SK-N-SH treated with all-trans-retinoic acid at 6 μM for 48 hours (cell line): ENCODE measurements around the gene LRRN1.

Experiments used
- ATAC-seq: fragments of 200-7000 bp; cut with Tn5 transposase; 3 replicates; pipeline ENCODE4 v1.9.1; 2020; ENCODE audit warnings: mild to moderate bottlenecking, moderate library complexity
- BACH2 ChIP-seq: fragments of 250-450 bp; sonication (Bioruptor Pico); IDR thresholded peaks from 2 replicates; pipeline ENCODE4 v1.9.0; 2021; ENCODE audit warnings: mild to moderate bottlenecking, borderline replicate concordance
- CREB5 ChIP-seq: fragments of 250-450 bp; sonication (Bioruptor Pico); IDR thresholded peaks from 2 replicates; pipeline ENCODE4 v1.5.1; 2020; ENCODE audit warnings: low read depth, mild to moderate bottlenecking, moderate library complexity
- CSRNP3 ChIP-seq: fragments of 250-450 bp; sonication (Bioruptor Pico); IDR thresholded peaks from 2 replicates; pipeline ENCODE4 v1.5.1; 2021; ENCODE audit warnings: mild to moderate bottlenecking, moderate library complexity
- ESRRG ChIP-seq: fragments of 250-450 bp; sonication (Bioruptor Pico); IDR thresholded peaks from 2 replicates; pipeline ENCODE4 v1.6.1; 2021; ENCODE audit warnings: mild to moderate bottlenecking
- GLIS3 ChIP-seq: fragments of 250-450 bp; sonication (Bioruptor Pico); IDR thresholded peaks from 2 replicates; pipeline ENCODE4 v1.5.0; 2020; ENCODE audit warnings: mild to moderate bottlenecking, moderate library complexity
- PATZ1 ChIP-seq: fragments of 250-450 bp; sonication (Bioruptor Pico); IDR thresholded peaks from 2 replicates; pipeline ENCODE4 v1.8.0; 2020; ENCODE audit warnings: mild to moderate bottlenecking, moderate library complexity, borderline replicate concordance
- RARB ChIP-seq: fragments of 250-450 bp; sonication (Bioruptor Pico); IDR thresholded peaks from 2 replicates; pipeline ENCODE4 v1.8.0; 2021; ENCODE audit warnings: mild to moderate bottlenecking, moderate library complexity
- SNAI2 ChIP-seq: fragments of 250-450 bp; sonication (Bioruptor Pico); IDR thresholded peaks from 2 replicates; pipeline ENCODE4 v1.5.0; 2020; ENCODE audit warnings: mild to moderate bottlenecking, moderate library complexity
- TCF4 ChIP-seq: fragments of 250-450 bp; sonication (Bioruptor Pico); IDR thresholded peaks from 2 replicates; pipeline ENCODE4 v1.8.0; 2021; ENCODE audit warnings: mild to moderate bottlenecking, moderate library complexity, borderline replicate concordance
- TSHZ2 ChIP-seq: fragments of 250-450 bp; sonication (Bioruptor Pico); IDR thresholded peaks from 2 replicates; pipeline ENCODE4 v1.5.0; 2020; ENCODE audit warnings: mild to moderate bottlenecking, moderate library complexity
- ZC3H10 ChIP-seq: fragments of 250-450 bp; sonication (Bioruptor Pico); IDR thresholded peaks from 2 replicates; pipeline ENCODE4 v1.5.1; 2021; ENCODE audit warnings: mild to moderate bottlenecking, moderate library complexity
- ZFP3 ChIP-seq: fragments of 250-450 bp; sonication (Bioruptor Pico); IDR thresholded peaks from 2 replicates; pipeline ENCODE4 v1.5.0; 2020; ENCODE audit warnings: mild to moderate bottlenecking, moderate library complexity
- ZFP30 ChIP-seq: fragments of 450-650 bp; formaldehyde crosslinking; IDR thresholded peaks from 2 replicates; pipeline ENCODE4 v1.5.0; 2022; ENCODE audit warnings: mild to moderate bottlenecking, moderate library complexity
- ZNF8 ChIP-seq: fragments of 450-650 bp; formaldehyde crosslinking; IDR thresholded peaks from 2 replicates; pipeline ENCODE4 v1.5.0; 2020; ENCODE audit warnings: mild to moderate bottlenecking, moderate library complexity

Gene LRRN1

GRCh38 chr3:3800685-3801493, 1.7 kb downstream of the LRRN1 start:
- ATAC-seq: no peak
- no peak for TF ChIP-seq ZFP3 (CRISPR knock-in tag)
- no peak for TF ChIP-seq ZFP30 (CRISPR knock-in tag)
- no peak for TF ChIP-seq PATZ1

- TF ChIP-seq BACH2 (CRISPR knock-in tag): no peak
- no peak for TF ChIP-seq PATZ1
- no peak for TF ChIP-seq TCF4 (CRISPR knock-in tag)
- TF ChIP-seq RARB (CRISPR knock-in tag): no peak
- TF ChIP-seq GLIS3 (CRISPR knock-in tag): no peak
- no peak for TF ChIP-seq ZC3H10 (CRISPR knock-in tag)
- TF ChIP-seq, all 23 proteins: peak for 0
- no peak for ATAC-seq
These were observed 2.2 kb downstream of the LRRN1 start for GRCh38 chr3:3801494-3801841.

GRCh38 chr3:3802046-3802445, 2.8 kb downstream of the LRRN1 start:
- no peak for ATAC-seq
- no peak for TF ChIP-seq BACH2 (CRISPR knock-in tag)
- no peak for TF ChIP-seq PATZ1
- TF ChIP-seq CSRNP3 (CRISPR knock-in tag): no peak

GRCh38 chr3:3804560-3804959, 5.3 kb downstream of the LRRN1 start:
- ATAC-seq: no peak
- TF ChIP-seq ESRRG (CRISPR knock-in tag): no peak

GRCh38 chr3:3806092-3806491, 6.9 kb downstream of the LRRN1 start:
- no peak for TF ChIP-seq CREB5 (CRISPR knock-in tag)
- TF ChIP-seq CSRNP3 (CRISPR knock-in tag): no peak
- TF ChIP-seq ESRRG (CRISPR knock-in tag): no peak
- no peak for TF ChIP-seq ZNF8
- TF ChIP-seq ZFP30 (CRISPR knock-in tag): no peak
- no peak for TF ChIP-seq GLIS3 (CRISPR knock-in tag)
- TF ChIP-seq PATZ1: no peak
- no peak for TF ChIP-seq TSHZ2 (CRISPR knock-in tag)
- TF ChIP-seq SNAI2 (CRISPR knock-in tag): no peak

More at GRCh38 chr3:3806092-3806491, 6.9 kb downstream of the LRRN1 start:
- ATAC-seq: no peak
